ENCODE measurements around the gene FERD3L.

FERD3L gene

DNA sequence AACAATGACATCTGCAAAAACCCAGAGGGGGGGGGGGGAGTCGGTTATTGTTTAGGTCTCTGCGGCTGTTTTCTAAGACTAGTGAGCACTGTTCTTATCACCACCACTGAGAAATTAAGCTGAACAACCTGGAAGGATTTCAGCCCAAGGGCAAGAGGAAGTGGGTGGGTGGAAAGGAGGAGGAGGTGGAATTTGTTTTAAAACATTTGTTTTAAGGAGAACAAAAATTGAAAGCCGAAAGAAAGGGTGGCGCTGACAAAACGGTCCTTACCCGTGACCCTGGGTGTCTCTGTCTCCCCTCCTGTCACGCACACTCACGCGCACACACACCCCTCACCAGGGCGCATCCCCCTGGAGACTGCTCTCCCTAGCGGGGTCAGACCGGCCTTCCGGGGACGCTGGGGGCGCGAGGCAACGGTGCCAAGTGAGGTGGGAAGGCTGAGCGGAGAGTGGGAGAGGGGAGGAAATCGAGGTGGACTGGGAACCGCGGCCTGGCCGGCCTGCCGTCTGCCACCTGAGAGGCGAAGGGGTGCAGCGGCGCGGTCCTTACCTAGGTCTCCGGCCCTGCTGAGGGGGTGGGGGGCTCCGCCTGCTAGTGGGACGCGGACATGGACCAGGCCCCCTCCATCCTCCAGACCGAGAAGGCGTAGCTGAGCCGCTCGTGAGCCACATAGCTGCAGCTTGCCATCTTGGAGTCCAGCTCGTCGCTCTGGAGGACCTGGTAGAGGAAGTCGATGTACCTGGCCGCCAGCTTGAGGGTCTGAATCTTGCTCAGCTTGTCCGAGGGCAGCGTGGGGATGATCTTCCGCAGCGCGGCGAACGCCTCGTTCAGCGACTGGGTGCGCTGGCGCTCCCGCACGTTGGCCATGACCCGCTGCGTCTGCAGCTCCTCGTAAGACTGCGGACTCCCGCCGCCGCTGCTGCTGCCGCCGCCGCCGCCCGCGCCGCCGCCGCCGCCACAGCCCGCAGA, 28.8 kb downstream of the FERD3L start:
- DNase-seq: peak; percentile 89

GRCh38 chr7:19114551-19114855, 30.7 kb downstream of the FERD3L start:
- DNase-seq: no peak

DNA sequence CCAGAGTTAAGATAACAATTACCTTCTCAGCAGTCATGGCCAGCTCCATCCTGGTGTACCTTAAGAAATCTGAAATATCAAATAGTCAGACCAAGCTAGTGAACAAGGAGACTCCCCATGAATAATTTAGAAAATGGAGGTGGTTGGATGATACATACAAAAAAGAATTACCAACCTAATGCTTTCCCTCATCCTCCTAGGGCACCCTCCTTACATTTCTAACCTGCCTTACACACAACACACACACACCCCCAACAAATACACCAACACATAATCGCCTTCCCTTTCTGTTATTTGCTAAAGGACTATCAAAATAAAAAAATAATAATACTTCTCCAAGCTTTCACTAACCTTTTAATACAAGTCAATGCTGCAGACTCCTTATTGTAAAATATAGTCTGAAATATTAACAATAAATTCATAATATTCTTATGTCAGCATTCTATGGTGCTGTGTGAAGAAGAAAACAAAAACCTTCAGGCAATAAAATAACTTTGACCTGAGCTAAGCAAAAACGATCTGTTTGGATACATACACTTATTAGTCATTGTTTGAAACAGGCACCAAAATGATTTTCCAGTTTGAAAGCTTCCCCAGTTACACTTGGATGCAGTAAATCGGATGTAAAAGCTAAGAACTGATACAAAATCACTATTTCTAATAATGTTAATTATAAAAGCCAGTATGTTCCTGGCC, 31.2 kb downstream of the FERD3L start:
- DNase-seq: peak; percentile 16

- no peak for DNase-seq
These were observed 32.2 kb downstream of the FERD3L start for GRCh38 chr7:19113002-19113350.

GRCh38 chr7:19112274-19113001, 32.8 kb downstream of the FERD3L start:
- DNase-seq: peak; percentile 78

DNA sequence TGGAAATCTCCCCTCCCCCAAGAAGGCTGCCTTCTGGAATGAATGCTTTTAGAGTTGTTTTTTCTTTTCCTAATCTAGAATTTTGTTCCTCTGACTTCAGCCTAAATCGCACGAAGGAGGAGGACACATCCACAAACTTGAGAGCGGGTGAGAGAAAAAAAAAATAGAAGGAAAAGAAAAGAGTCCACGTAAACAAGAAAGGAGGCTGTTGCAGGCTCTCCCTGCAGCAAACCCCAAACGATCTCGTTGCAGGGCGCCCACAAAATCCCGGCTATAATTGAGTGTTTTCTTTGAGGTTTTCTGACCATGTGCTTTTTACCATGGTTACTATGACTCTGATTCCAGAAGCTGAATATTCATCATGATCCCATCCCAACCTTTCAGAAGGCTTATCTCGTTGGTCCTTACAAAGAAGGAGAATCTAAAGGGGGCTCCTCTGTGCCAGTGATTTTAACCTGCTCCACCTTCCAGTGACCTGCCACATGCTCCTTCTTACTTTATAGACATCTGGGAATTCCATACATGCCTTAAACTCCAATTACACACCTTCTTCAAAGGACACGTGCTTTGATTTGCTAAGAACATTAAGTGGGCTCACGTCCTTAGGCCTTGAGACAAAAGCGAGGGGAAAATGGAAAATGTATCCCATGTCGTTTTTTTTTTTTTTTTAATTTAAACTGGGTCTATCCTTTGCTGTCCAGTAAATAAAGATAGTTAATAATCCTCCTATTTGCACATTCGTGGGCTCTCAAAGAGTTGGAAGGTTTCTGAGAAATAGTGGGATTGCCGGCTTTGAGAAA, 33.5 kb downstream of the FERD3L start:
- peak; percentile 69 for DNase-seq

GRCh38 chr7:19110776-19111175, 34.4 kb downstream of the FERD3L start:
- DNase-seq: no peak

DNA sequence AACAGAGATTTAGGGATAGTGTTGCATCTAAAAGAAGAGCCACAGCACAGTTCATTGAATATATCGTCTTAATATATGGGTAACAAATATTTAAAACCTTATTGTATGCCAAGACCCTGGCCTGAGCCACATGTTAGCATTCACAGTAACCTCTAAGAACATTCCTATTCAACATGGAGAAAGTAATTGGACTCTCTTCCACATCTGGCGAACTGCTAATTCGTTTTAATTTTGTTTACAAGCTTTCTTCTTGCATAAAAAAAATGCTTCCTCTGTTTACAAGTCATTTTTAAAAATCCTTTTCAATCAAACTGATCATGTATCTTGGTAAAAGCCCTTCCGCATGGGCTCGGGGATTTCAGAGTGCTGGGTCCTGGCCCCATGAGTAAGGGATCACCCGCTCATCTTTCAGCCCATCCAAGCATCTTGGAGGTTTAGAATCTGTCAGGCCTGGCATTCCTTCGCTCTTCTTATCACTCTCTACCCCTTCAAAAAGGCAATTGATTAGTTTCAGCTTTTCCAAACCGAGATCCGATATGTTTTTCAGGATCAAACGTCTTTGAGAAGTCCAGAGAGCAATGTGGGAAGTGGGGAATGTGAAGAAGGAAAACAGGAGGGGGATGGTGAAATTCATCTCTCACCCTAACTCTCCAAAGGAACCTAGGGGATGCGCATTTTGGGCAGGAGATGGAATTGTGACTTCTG, 35.0 kb downstream of the FERD3L start:
- peak; percentile 60 for DNase-seq

GRCh38 chr7:19109000-19109946, 35.9 kb downstream of the FERD3L start:
- DNase-seq: peak; percentile 56

GRCh38 chr7:19107356-19108146, 37.7 kb downstream of the FERD3L start:
- DNase-seq: peak; percentile 85

GRCh38 chr7:19107081-19107355, 38.2 kb downstream of the FERD3L start:
- DNase-seq: no peak

GRCh38 chr7:19106241-19107080, 38.8 kb downstream of the FERD3L start:
- DNase-seq: peak; percentile 73

- no peak for DNase-seq
These were observed 39.7 kb downstream of the FERD3L start for GRCh38 chr7:19105546-19105945.

- DNase-seq: peak; percentile 27
These were observed 40.4 kb downstream of the FERD3L start for GRCh38 chr7:19104811-19105210.

- no peak for DNase-seq
These were observed 42.3 kb downstream of the FERD3L start for GRCh38 chr7:19102884-19103283.

- DNase-seq: no peak
These were observed 43.3 kb downstream of the FERD3L start for GRCh38 chr7:19101909-19102308.

DNA sequence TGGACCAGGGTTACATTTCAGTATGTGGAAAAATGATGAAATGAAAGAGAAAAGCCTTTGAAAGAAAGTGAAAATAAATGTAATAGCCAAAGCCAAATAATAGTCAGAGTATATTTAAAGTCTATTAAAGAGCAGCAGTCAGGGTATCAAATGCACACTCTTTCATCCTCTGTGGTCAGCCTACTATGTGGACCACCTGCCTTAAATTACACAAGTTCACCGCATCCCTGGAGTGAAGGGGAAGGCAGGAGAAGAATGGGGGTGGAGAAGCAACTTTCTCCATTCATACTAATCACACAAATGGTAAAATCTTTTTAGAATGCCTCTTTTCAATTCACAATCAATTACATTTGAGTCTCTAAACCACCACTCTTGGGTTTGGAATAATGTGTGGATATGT, 43.7 kb downstream of the FERD3L start:
- DNase-seq: no peak

GRCh38 chr7:19099924-19100323, 45.3 kb downstream of the FERD3L start:
- no peak for DNase-seq

DNA sequence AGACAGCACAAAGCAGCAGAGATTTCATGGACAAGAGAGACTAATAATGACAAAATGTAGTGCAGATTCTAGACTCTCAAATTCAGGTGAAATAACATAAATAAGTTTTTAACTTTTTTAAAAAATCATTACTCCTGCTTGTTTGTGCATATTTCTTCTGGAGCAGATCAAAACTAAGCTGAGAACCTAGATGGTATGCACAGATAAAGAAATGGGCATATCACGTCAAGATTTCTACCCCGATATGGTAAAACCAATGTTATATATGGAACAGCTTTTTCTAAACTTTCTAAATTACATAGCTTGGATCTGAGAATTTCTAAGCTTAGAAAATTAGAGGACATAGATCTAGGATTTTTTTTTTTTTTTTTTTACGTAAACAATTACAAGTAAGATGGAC, 46.0 kb downstream of the FERD3L start:
- no peak for DNase-seq
